SKM-1 (cell line): ENCODE data around the gene NAALAD2.
"Not testable (repeated sequence)": the region's sequence is repeated elsewhere in the genome, so short reads cannot be mapped to it uniquely, and the experiment has no call there.

Experiments
- DNase-seq: peaks from one replicate; lab custom pipeline; 2025; ENCODE audit not compliant: unreplicated experiment; lab: John Stamatoyannopoulos, UW

NAALAD2 gene

GRCh38 chr11:90239967-90240636 is 105.6 kb downstream of the NAALAD2 start:
- not testable (repeated sequence) for DNase-seq

- DNase-seq: no peak
These were observed 107.0 kb downstream of the NAALAD2 start for GRCh38 chr11:90241414-90241813.
